ENCODE results near the gene FOSB.

DNA sequence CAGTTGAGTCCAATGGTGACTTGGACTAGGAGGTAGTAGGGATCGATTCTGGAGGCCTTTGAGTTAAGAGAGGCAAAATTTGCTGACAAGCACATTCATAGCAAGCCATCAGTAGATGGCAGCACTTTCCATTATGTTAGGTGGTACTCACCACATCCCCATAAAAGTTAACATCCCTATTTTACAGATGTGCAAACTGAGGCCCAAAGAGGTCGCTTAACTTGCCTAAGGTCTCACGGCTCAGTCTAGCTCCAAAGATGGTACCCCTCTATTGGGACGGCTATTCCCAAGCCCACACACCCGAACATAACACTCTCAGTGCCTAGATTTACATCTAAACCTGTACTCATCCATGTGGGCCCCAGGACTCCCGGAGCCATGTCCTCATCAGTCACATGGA, 21.5 kb upstream of the FOSB start:
- TF ChIP-seq CTCF (IDR thresholded peaks at IDR 0.05): no peak
- TF ChIP-seq POLR2A (IDR thresholded peaks at IDR 0.05): no peak
- no peak for TF ChIP-seq EP300 (IDR thresholded peaks at IDR 0.05)
- TF ChIP-seq POLR2AphosphoS5 (IDR thresholded peaks at IDR 0.05): no peak

All from sigmoid colon (tissue), 4 donors.